A204.1 (cell line): ENCODE results near the gene NDUFA8.

Experiments
- FAIRE-seq: peaks from 2 replicates; lab custom pipeline; 2012; peaks lifted over from hg19 to GRCh38; lab: Jason Lieb, UNC

Gene NDUFA8

GRCh38 chr9:122184551-122184950 is 25.0 kb upstream of the NDUFA8 start:
- FAIRE-seq, result no peak

- FAIRE-seq, result no peak
Measured at GRCh38 chr9:122183501-122183900, 23.9 kb upstream of the NDUFA8 start.

GRCh38 chr9:122180633-122181032 is 21.1 kb upstream of the NDUFA8 start:
- FAIRE-seq, result no peak

- FAIRE-seq, result no peak
Measured at GRCh38 chr9:122179690-122180074, 20.1 kb upstream of the NDUFA8 start.

DNA sequence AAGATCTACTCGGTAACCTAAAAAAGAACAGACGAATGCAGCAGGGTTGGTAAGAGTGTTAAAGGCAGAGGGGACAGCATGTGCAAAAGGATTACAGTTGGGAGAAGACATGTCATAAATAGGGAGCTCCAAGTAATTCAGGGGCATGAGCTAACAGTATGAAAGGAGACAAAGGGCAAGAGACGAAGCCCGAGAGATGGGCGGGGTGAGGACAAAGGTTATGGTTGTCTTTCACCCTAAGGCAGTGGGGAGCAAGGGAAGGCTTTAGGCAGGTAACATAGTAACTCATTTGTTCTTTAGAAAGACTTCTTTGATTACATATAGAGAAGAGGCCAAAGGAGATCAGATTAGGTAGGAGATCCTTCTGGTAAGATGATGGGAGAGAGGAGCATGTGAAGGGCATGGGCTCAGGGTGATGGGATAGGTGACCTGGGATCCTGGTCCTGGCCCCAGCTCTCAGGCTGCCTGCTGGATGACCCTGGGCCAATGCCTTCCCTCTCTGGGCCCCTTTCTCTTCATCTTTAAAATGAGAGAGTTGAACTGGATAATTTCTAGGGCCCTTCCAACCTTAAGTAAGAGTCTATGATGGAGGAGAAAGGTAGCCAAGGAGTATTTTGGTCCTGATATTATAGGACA is 19.6 kb upstream of the NDUFA8 start:
- no peak for FAIRE-seq

GRCh38 chr9:122176916-122177315 is 17.3 kb upstream of the NDUFA8 start:
- FAIRE-seq, result no peak

GRCh38 chr9:122173670-122174069 is 14.1 kb upstream of the NDUFA8 start:
- FAIRE-seq, result no peak

GRCh38 chr9:122172131-122172530 is 12.6 kb upstream of the NDUFA8 start:
- no peak for FAIRE-seq

- FAIRE-seq, result no peak
Measured at GRCh38 chr9:122168356-122168755, 8.8 kb upstream of the NDUFA8 start.

GRCh38 chr9:122164286-122164685 is 4.7 kb upstream of the NDUFA8 start:
- FAIRE-seq, result no peak

GRCh38 chr9:122162415-122162814 is 2.8 kb upstream of the NDUFA8 start:
- no peak for FAIRE-seq

GRCh38 chr9:122159925-122160246 is 307 bp upstream of the NDUFA8 start:
- no peak for FAIRE-seq

GRCh38 chr9:122158202-122158601 is 1.4 kb downstream of the NDUFA8 start:
- FAIRE-seq, result no peak

DNA sequence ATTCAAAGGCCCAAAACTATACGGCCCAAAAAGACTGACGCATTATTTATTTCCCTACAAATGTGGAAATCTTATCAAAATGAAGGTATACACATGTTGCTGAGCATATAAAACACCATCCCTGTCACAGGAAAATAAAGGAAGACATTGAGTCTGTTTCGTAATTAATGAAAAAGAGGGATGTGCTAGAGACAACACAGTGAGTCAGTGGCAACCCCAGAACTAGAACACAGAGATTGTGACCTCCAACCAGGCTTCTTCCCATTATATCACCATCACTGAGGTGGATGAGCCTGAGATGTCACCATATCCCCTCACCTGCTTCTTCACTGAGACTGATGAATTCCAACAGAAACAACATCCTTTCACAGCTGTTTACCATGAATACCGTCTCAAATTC is 3.8 kb downstream of the NDUFA8 start:
- FAIRE-seq, result no peak

DNA sequence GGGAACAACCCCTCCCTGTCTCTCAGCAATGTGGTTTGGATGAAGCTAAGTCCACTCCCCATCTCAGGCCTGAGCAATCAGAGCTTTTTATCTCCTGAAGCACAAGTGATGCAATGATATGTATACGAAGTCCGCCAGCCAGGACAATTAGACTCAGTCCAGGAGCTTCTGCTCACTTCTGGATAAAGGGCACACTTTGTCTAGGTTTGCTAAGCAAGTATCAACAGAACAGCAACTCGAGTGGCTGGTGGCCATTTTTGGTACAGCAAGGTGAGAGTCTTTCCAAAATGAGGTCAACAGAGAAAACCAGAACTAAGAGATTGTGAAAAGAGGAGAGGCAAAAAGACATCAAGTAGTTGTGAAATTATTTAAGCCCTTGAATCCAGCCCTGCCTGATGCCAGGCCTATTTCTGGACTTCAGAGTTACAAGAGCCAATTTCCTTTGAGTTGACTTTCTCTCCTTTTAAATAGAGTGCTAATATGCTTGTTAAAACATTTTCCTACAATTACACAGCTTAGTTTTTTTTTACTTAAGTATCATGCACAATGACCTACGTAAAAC is 8.2 kb downstream of the NDUFA8 start:
- no peak for FAIRE-seq

GRCh38 chr9:122145592-122145863 is 14.1 kb downstream of the NDUFA8 start:
- no peak for FAIRE-seq

- FAIRE-seq, result no peak
Measured at GRCh38 chr9:122144836-122145591, 14.6 kb downstream of the NDUFA8 start.

DNA sequence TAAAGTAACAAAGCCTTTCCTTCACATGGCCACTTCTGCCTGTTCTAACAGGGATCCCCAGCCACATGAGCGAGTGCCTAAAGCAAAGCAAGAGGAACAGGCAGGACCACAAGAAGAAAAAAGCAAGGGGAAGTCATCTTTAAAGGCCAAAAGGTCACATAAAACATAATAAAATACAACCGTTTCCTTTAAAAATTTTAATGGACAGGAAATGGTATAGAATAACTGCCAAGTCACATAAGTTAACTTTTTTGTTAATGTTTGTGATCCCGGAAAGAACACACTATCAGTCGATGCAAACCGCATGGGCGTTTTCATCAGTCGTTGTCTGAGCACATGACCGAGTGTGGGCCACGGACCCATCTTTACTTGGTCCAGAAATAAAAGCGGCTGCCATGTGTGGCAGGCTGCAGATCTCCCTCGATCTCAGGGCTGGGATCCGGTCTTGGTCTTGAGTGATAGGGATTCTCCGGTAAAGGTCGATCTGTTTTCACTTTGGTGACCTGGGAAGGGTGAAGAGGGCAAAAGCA is 15.6 kb downstream of the NDUFA8 start:
- FAIRE-seq, result no peak

DNA sequence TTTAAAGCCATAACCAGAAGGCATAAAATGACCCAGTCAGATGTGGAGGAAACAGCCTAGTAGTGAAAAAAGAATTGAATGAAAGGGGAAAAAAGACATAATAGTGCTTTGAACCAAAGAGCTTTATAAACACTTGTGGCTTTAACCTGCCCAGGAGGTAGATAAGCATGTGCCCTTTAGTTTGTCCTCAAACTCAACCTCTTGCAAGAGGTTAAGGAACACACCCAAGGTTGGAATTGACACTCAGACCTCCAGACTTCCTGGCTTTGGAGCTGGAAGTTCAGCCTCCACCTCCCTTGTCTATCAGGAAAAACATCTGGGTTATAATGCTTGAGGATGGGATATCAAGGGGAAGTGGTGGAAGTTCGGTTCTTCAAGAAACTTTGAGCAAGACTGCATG is 16.3 kb downstream of the NDUFA8 start:
- FAIRE-seq, result no peak

DNA sequence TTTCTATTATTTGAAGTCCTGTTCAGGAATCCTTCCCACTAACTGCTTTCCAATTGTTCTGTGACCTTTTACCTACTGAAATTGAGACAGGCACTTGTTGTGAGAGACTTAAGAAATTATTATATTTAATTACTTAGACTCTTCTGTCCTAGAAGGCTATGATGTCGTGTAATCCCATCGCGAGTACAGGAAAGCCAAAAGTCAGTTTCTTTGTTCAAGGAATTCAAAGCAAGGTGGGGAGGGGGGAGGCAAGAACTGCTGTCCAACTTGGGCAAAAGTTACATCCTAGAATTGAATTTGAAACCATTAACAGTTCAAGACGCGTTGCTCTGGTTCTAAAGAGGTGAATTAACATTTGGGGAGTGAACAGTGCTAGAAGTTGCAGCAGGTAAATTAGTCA is 17.9 kb downstream of the NDUFA8 start:
- FAIRE-seq, result no peak

DNA sequence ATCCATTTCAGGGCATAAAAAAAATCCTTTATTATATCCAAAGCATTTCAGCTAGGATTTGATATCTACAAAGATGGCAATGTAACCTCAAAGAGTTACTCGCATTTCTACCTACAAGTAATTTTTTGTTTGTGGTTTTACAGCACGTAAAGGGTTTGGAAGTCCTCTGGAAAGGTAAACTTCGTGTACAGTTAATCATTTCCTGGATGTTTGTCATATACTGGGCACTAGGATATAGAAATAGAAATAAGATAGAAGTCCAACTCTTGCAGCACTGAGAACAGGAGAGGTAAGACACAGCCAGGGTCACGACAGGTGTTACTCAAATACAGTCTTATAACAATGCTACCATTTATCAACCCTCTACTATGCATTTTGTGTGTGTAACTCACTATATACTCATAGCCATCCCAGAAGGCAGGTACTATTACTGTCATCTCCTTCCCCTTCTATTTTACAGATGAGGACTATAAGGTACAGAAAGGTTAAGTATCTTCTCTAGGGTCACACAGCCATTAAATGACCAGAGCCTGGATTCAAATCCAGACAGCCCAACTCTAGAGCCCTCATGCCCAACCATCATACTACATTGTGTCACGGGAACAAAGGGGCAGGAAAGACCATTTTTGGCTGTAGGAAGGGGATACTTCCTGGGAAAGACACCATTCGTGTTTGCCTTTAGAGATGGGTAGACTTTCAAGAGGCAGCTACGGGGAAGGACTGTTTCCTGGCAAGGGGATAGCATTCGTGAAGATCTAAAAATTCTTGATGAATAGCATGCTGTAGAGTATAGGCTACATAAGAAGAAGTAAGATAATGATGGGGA is 19.0 kb downstream of the NDUFA8 start:
- FAIRE-seq, result no peak

GRCh38 chr9:122138560-122139268 is 20.9 kb downstream of the NDUFA8 start:
- no peak for FAIRE-seq

DNA sequence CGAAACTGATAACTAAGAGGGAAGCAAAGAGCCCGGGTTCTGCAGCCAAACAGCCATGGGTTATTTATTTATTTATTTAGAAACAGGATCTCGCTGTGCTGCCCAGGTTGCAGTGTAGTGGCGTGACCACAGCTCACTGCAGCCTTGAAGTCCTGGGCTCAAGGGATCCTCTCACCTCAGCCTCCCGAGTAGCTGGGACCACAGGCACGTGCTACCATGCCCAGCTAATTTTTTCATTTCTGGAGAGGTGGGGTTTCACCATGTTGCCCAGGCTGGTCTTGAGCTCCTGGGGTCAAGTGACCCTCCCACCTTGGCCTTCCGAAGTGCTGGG is 24.1 kb downstream of the NDUFA8 start:
- no peak for FAIRE-seq
